AG09309 (cell line): Measurements from ENCODE around the gene ZNF189.

Experiments used
- DNase-seq: peaks from one replicate; pipeline ENCODE4 v3.0.0-alpha.2; 2010; ENCODE audit warnings: low read depth
- H3K4me3 ChIP-seq: 2 replicates; pipeline ENCODE4 v1.5.1; 2011; ENCODE audit warnings: mild to moderate bottlenecking, low read depth, low read length, moderate library complexity; ENCODE audit not compliant: control insufficient read depth
- TF ChIP-seq, protein P1 (sequence below): IDR thresholded peaks from 2 replicates; pipeline ENCODE4 v1.5.1; 2011; ENCODE audit warnings: mild to moderate bottlenecking, low read depth, low read length, inconsistent platforms; ENCODE audit not compliant: insufficient read depth, control insufficient read depth; ENCODE audit errors: missing control alignments

ZNF189 gene

DNA sequence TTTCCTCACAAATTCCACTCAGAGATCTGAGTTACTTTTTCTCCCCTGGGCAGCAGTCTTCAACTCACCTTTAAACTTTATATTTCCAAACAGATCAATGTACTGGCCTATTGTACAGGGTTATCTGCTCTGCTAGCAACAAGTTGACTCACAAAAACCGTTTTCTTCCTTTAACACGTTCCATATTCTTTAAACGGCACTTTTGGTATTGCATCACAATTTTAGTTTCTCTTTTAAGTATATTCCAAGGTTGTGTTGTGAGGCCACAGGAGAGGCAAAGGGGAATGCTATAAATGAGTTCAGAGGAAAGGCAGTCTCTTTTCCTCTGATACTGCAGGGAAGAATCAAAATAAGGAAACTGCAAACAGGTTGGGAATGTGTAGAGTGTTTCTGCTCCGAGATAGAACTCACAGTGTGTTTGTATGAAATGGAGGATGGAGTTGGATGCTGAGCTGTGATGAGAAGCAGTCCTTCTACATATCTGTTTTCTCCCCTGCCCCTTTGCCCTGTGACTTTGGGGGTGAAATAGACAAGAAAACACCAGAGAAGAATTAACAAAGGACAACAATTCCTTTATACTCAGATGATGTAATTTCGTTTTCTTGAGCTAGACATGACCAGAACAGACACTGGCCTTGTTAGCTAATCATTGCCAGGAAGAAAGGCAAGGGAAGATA is 46.8 kb downstream of the ZNF189 start:
- TF ChIP-seq, protein P1, sequence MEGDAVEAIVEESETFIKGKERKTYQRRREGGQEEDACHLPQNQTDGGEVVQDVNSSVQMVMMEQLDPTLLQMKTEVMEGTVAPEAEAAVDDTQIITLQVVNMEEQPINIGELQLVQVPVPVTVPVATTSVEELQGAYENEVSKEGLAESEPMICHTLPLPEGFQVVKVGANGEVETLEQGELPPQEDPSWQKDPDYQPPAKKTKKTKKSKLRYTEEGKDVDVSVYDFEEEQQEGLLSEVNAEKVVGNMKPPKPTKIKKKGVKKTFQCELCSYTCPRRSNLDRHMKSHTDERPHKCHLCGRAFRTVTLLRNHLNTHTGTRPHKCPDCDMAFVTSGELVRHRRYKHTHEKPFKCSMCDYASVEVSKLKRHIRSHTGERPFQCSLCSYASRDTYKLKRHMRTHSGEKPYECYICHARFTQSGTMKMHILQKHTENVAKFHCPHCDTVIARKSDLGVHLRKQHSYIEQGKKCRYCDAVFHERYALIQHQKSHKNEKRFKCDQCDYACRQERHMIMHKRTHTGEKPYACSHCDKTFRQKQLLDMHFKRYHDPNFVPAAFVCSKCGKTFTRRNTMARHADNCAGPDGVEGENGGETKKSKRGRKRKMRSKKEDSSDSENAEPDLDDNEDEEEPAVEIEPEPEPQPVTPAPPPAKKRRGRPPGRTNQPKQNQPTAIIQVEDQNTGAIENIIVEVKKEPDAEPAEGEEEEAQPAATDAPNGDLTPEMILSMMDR = no peak
- H3K4me3 ChIP-seq = peak overlapping the region; percentile 5
- no peak for DNase-seq

DNA sequence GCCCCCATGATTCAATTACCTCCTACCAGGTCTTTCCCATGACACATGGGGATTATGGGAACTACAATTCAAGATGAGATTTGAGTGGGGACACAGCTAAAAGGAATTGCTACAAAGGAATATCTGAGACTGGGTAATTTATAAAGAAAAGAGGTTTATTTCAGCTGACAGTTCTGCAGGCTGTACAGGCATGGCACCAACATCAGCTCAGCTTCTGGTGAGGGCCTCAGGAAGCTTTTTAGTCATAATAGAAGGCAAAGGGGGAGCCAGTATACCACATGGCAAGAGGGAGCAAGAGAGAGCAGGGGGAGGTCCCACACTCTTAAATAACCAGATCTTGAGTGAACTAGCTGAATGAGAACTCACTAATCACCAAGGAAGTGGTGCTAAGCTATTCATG is 48.1 kb downstream of the ZNF189 start:
- TF ChIP-seq, protein P1 = no peak
- no peak overlapping the region for H3K4me3 ChIP-seq
- no peak for DNase-seq

DNA sequence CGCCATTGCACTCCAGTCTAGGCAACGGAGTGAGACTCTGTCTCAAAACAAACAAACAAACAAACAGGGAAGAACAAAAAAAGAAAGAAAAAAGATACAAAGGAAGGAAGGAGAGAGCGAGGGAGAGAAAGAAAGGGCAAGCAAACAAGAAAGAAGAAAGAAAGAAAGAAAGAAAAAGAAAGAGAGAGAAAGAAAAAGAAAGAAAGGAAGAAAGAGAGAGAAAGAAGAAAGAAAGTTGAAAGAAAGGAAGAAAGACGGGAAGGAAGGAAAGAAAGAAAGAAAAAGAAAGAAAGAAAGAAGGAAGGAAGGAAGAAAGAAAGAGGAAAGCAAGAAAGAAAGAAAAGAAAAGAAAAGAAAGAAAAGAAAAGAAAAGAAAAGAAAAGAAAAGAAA is 50.0 kb downstream of the ZNF189 start:
- DNase-seq = no peak
- TF ChIP-seq, protein P1 = no peak
- no peak overlapping the region; the same call in 1 of the 2 replicates for H3K4me3 ChIP-seq

DNA sequence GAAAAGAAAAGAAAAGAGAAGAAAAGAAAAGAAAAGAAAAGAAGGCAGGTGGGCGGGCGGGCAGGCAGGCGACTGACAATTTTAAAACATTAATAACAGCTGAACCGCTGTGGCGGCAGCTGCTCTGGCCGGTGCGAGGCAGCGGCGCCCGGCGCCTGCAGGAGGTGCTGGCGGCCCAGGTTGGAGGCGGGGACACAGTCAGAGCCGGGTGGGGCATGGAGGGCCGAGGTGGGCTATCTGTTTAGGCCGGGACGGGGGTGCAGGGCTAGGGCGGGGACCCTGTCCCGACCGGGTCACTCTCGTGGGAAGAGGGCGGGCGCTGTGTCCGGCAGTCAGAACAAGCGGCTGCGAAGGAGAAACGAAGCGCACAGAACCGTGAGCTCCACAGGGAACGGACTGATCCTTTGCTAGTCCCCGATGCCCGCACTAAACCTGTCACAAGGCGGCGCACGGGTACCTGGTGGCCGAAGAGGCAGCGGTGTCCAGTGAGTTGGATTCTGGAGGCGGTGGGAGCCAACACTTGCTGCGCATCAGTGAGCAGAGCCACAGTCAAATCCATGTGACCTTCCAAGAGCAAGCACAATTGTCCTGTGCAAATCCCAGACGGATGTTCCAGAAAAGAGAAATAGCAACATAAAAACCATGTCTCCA is 50.5 kb downstream of the ZNF189 start:
- peak overlapping the region; percentile 75 for H3K4me3 ChIP-seq

DNA sequence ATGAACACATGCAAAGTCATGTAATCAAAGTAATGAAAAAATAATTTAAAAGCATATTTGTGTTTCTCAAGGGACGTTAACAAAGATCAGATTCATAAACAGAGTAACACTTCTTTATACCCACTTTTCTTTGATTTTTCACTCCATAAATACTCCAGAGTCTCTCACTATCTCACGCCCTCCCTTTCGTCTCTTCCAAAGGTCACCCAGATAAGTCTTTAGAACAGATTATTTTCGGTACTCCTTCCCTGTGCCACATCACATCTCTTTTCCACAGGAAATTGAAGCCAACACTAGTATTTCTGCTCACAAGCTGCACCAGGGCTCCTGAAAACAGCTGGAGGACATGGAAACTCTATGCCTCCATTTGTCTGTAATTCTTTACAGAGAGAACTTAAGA is 52.3 kb downstream of the ZNF189 start:
- DNase-seq = no peak
- H3K4me3 ChIP-seq = no peak overlapping the region
- TF ChIP-seq, protein P1 = no peak

More for the DNA sequence above, 50.5 kb downstream of the ZNF189 start:
- TF ChIP-seq, protein P1 = peak; percentile 55
- no peak for DNase-seq

DNA sequence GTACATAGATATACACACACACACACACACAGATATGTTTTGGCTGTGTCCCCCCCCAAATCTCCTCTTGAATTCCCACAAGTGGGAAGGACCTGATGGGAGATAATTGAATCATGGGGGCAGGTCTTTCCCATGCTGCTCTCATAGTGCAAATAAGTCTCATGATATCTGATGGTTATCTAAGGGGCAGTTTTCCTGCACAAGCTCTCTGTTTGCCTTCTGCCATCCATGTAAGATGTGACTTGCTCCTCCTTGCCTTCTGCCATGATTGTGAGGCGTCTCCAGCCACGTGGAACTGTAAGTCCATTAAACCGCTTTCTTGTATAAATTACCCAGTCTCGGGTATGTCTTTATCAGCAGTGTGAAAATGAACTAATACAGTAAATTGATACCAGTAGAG is 52.8 kb downstream of the ZNF189 start:
- DNase-seq = no peak
- TF ChIP-seq, protein P1 = no peak
- no peak overlapping the region for H3K4me3 ChIP-seq
